ENCODE results near the gene SLC10A7. TPM values are rescaled to one million over a fixed set of nuclear protein-coding genes. Genes with fewer than 3 reads are reported as not detected.

The SLC10A7 gene
- total and polyA plus RNA-seq, 2 of the 13 experiments (the other 11 are each of a cell fraction or from before 2014, with no cell fraction given): 18.5 to 18.8 TPM

GRCh38 chr4:146278986-146279385 lies 242.8 kb downstream of the SLC10A7 start (continued):
- TF ChIP-seq ZNF512B (CRISPR knock-in tag; IDR thresholded peaks at IDR 0.05; ENCODE audit: borderline replicate concordance) (no peak), KDM2A (CRISPR knock-in tag; IDR thresholded peaks at IDR 0.05; ENCODE audit: borderline replicate concordance, low read depth) (no peak), ZBED4 (CRISPR knock-in tag; IDR thresholded peaks at IDR 0.05; ENCODE audit: borderline replicate concordance) (no peak), ATF6 (CRISPR knock-in tag; conservative IDR thresholded peaks at IDR 0.05) (no peak), REL (CRISPR knock-in tag; conservative IDR thresholded peaks at IDR 0.05) (no peak), ESRRA (CRISPR knock-in tag; IDR thresholded peaks at IDR 0.05; ENCODE audit: low read depth) (no peak), ZNF337 (CRISPR knock-in tag; IDR thresholded peaks at IDR 0.05; ENCODE audit: borderline replicate concordance, low read depth) (no peak)

Data from HepG2 (cell line).